Activated CD4-positive, alpha-beta T cell treated with anti-CD3 and anti-CD28 coated beads for 4 hours (primary cell): ENCODE results near the gene CIB4.

Experiments used
- DNase-seq, 2 donors: peaks; one replicate each; pipeline ENCODE4 v3.0.0-alpha.2; 2020

CIB4 gene

GRCh38 chr2:26619521-26619951 is 21.6 kb downstream of the CIB4 start:
- DNase-seq = no peak

DNA sequence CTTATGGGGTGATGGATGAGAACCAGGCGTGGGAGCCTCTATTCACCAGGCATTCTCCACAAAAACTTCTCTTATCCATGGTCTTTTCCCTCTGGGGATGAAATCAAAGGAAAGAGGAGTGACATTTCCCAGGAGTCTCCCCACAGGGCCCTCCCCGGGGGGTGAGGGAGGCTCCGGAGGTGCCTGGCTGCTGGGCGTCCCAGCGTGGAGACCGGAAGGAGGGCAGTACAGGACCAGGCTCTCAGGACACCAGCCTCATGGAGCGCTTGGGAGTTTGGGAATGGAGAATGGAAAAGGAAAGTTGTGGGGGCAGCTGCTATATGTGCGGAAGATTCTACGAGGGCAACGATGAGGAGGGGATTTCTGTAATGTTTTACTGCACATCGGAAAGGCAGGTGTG is 22.1 kb downstream of the CIB4 start:
- DNase-seq = no peak

DNA sequence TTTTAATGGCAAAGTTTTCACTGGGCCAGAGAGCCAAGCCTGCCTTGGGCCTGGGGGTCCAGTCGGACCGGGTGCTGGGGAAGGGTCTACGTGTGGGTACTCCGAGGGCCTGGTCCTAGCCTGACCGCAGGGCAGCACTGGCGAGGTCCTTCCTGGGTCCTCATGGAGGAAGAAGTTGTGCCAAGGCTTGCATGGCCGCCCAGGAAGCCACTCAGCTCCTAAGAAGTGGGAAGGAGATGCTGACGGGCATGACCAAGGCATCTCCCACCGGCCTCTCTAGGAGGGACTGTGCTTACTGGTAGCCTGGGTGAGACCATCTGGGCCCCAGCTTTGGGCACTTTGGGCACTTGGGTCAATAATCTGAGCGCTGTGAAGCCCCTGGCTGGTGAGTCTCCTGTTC is 22.6 kb downstream of the CIB4 start:
- no peak for DNase-seq

DNA sequence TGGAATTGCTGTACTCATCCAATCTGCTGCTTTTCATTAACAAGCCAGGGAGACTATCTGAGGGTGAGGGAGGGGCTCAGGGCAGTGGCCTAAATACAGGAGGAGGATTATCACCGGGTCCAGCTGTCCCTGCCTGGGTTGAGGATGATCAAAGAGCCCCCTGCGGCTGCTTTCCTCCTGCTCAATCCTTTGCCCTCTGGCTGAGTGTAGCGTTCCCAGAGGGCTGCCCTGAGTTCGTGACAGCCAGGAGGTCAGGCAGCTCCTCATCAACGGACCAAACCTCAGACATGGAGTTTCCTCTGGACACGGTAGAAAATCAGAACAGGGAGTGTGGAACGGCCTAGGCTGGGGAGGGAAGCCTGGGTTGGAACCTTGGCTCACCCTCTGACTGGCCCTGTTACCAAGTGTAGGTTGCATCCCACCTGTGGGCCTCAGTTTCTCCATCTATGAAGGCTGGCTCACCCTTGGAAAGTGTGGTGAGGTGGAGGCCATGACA is 23.5 kb downstream of the CIB4 start:
- no peak for DNase-seq

DNA sequence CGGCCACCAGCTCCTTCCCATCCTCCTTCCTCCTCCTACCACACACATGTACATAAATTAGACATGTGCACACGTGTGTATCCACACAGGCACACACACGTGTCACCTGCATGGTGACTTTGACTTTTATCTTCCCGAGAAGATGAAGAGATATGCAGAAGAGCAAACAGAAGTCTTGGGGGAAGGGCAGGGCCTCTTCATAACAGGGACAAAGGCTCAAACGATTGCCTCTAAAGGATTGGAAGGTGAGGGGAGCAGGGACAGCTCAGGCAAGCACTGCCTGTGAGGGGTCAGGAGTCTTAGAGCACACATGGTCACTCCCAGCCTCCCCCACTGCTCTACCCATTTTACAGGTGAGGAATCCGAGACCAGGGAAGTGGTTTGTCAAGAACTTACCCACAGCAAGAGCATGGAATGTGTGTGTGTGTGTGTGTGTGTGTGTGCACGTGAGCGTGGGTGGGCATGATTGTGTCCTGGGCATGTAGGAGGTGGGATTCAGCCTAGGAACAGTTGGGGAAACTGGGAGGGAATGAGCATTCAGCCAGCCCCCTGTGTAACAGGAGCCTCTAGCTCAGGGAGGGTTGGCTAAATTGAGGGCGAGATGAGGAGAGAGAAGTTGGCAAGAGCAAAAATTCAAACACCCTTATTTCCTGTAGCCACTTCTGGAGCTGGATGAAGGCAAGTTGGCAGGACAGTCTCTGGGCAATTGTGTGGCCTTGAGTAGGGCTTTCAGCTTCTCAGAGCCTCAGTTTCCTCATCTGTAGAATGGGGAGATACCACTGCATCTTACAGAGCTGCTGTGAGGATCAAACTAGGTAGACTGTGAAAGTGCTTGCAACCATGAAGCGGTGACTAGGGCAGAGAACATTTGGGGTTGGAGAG is 24.2 kb downstream of the CIB4 start:
- DNase-seq = no peak

GRCh38 chr2:26615860-26616705 is 25.1 kb downstream of the CIB4 start:
- no peak for DNase-seq

GRCh38 chr2:26615336-26615859 is 25.8 kb downstream of the CIB4 start:
- DNase-seq = no peak

- no peak for DNase-seq
These were observed 26.7 kb downstream of the CIB4 start for GRCh38 chr2:26614216-26615138.

GRCh38 chr2:26613241-26614215 is 27.6 kb downstream of the CIB4 start:
- no peak for DNase-seq

GRCh38 chr2:26612522-26613240 is 28.5 kb downstream of the CIB4 start:
- DNase-seq = no peak

DNA sequence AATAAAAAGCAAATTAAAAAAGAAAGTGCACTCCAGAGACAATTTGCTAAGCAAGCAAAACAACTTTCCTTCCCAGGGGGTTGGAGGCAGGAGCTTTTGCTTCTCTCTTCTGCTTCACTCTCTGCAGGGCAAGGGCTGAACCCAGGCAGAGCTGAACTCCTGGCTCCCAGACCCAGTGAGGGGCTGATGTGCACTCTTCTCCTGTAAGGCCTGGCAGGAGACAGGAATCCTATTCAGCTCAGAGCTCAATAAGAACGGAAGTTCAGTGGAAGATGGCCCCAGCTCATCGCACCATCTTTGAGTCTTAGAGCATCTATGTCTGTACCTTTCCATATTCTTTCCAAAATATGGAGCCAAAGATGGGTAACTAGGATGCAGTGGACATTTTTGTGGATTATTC is 29.1 kb downstream of the CIB4 start:
- no peak for DNase-seq

DNA sequence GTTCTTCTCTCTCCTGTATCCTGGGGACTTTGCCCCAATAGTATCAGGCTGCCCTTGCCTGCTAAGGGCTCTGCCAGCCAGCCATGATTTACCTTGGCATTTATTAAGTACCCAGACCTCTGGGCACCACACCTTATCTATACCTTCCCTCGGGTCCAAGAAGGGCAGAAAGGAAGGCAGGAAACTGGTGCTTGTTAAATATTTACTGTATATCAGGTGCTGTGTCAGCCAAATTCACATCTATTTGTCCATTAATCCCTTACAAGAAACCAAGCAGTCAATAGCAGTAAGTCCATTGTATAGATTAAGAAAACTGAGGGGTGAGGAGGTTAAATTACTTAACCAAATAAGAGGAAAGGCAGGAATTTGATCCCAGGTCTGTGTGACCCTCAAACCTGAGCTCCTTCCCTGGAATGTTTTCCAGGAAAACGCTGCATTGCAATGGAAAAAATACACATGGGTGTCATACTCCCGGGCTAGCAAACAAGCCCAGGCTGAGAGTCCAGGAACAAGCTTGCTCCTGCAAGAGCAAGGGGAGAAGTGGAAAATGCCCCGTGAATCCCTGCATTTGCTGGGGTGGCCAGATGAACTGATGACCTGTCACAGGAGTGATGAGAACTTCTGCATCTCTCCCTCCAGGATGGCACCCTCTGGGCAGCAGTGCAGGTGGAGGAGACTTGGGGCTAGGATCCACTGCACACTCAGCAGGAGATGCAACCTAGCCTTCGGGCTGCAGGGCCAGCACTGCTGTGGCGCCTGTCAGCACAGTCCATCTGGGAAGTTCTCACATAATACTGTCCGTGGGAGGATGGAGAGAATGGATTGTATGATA is 30.4 kb downstream of the CIB4 start:
- no peak for DNase-seq

- DNase-seq = no peak
These were observed 31.3 kb downstream of the CIB4 start for GRCh38 chr2:26609839-26610277.

GRCh38 chr2:26609205-26609631 is 31.9 kb downstream of the CIB4 start:
- no peak for DNase-seq

- no peak for DNase-seq
These were observed 32.6 kb downstream of the CIB4 start for GRCh38 chr2:26608557-26608956.

GRCh38 chr2:26607698-26608097 is 33.5 kb downstream of the CIB4 start:
- DNase-seq = no peak

DNA sequence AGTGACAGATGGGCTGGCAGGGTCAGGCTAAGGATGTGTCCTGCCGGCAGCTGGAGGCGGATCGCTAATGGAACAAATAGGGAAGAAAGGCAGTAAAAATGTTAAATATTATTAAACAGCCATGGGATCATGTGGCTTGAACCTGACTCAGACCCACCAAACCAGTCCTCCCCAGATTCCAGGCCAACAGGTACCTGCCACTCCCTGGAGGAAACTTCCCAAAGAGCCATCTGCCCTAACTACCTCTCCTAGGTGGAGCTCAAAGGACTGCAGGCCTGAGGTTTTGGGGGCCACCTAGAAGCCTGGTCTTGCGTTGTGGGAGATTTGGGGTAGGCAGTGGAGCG is 34.3 kb downstream of the CIB4 start:
- DNase-seq = no peak

DNA sequence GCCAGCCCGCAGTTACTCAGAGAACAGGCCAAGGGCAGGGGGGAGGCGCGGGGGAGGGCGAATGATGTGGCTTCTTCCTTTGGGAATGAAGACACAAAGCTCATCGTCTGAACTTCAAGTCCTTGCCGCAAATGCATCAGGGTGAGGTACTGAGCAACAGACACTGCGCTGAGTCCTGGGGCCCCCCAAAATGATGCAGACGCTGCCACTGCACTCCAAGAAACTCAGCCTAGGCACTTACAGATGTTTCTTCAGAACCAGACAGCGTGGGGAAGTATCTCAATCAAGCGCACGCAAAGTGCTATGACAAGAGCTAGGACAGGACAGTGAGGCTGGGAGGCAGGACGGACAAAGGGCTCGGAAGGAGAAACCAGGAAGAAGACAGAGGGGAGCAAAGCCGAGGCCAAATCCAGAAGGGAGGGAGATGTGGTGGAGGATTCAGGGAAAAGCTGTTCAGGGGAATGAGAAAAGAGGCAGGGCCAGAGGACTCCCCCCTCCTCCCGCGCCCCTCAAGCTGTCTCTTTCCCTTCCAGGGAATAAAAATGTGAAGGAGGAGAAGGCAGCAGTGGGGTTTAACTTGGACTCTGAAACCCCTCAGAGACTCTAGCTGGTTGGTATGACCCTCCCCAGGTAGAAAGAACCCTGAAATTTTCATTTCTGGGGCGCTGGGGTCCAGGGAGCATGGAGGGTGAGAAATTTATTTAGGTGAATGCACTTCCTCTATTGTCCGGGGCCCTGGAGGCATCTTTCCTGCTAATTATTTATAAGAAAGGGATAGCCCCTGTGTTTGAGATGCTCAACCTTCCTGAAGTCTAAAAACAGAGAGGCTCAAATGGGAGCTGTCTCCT is 34.9 kb downstream of the CIB4 start:
- DNase-seq = no peak
